CD4-positive, alpha-beta T cell treated with Interleukin-12 subunit alpha and Interleukin-12 subunit beta, for 1 hour (primary cell): ENCODE results near the gene FAM13A.
A peak's percentile ranks its signal among the peaks of the same experiment; 100 is the strongest.

Source experiments
- DNase-seq: peaks from one replicate; pipeline ENCODE4 v3.0.0-alpha.2; 2020

The FAM13A gene

DNA sequence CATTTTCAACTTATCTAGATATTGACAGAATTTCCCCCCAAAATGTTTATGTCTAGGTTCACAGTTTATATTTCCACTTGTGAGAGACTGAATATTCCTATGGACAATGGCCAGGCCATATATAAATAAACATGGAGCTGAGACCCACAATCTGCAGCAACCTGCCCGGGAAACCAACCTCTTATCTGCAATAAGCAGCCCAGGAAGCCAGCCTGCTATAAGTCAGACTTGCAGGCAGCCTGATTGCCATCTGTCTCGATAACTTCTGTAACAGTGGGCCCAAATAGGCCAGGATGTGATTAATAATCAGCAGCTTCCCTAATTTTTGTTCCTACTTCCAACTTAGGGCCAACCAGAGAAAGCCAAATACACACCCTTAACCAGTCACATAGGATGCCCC is 354.2 kb downstream of the FAM13A start:
- DNase-seq: no peak

DNA sequence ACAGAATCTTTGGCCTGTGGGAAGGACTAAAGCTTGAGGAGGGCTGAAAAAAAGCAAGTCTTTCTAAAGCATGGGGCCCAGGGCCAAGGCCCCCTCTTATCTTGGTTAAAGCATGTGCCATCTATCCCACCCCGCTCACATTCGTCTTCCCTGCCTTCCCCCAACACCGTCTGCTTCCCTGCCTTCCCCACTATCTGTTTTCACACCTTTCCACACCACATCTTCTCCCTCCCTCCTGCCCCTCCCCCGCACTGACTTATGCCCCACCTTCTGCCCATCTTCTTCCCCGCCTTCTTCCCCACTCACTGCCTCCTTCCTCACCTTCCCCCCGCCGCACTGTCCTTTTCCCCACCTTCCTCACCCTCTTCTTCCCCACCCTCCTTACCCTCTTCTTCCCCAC is 358.5 kb downstream of the FAM13A start:
- DNase-seq: no peak

DNA sequence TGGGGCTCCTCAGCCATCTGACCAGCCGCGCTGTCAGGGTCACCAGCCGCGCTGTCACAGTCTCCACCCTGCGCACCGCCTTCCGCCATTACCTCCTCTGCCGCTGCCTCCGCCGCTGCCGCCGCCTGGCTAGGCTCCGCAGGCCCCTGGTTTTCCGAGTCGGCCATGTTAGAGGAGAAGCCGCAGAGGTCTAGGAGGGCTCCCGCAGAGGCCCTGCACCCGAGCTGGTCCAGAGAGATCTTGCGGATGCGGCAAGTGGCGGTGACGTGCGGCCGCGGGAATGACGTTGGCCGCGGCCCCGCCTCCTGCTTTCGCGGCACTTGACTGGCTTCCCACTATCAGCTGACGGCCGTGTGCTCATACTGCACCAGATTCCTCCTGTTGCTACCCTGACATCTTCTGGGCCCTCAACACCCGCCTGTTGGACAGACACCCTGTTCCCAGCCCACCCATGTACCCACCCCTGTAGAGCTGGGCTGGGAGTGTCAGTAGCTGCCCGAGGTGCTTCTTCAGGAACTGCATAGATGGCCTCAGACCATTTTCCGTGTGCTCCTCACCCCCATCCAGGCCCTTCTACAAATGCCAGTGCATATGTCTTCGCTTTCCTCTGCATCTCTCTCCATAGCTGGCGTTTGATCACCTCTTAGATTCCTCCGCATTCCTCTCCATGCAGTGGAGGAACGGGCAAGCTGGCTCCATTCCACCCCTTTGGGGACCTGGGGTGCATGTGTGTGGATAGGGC is 359.2 kb downstream of the FAM13A start, which contains the start of gene NAP1L5:
Gene NAP1L5 (minus strand): TSS at position 242 of the 742 bp plus-strand sequence. CDS start 75 bp downstream, at position 167.
- DNase-seq: peak; percentile 79

DNA sequence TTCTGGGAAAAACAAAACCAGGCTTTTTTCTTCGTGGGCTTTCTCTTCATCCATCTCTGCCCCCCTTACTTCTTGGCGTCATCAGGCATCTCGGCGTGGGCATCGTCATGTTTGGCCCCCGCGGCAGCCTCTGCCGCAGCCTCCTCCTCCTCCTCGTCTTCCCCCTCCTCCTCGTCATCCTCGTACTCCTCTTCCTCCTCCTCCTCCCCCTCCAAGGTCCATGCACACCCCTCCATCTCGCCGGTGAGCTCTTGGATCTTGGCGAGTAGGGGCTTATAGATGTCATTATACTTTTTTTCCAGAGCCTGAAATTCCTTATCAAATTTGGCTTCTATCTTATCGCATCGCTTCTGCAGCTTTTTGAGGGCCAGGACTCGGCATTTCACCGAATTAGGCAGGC is 359.8 kb downstream of the FAM13A start:
- DNase-seq: peak; percentile 40

DNA sequence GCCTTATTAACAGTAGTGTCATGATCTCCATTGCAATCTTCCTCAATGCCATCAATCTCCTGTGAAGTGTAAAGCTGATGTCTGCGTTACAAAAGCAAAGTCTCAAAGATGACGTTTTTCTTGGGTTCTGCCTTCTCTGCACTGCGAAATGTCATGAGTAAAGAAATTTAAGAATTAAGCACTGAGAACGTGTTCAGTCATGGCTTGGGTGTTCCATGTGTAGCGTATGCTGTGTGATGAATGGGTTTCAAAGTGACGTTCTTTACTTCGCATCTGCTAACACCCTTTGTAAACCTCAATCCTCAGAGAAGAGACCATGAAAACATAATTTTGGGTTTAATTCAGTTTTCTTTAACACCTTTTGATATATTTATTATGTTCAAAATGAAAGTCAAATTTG is 360.4 kb downstream of the FAM13A start:
- no peak for DNase-seq

DNA sequence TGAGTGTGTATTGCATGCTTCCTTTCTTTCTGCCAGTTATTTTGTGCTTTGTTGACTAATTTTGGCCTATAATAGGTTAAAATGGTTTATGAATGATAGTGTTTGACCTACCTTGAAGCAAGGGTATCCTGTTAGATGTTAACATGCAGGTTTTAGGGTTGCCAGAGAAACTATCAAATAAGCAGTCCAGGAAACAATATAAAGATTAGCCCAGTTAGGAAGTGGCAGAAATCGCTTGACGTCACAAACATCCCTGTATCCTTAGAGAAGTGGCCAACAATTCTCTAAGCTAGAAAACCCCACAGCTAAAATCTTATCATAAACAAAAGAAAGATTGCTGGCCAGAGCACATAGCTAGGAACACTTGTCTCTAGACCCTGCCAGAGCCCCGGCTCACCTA is 363.2 kb downstream of the FAM13A start:
- DNase-seq: no peak

DNA sequence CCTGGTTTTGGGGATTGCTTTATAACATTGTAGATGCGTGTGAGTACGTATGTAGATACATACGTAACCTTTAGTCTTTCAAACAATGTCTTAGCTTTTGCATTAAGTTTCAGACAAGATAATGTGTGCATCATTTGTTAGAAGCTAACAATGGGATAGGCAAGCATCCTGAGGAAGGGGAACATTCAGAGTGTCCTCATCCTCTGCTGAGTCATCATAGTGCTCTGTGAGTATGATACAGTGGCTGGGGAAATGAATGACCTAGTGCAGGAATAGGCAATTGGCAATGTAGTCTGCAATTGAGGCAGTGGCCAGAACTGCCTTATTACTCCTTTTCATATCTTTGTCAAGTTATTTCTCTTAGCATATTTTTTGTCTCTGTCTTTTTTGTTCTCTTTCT is 366.6 kb downstream of the FAM13A start:
- DNase-seq: no peak

DNA sequence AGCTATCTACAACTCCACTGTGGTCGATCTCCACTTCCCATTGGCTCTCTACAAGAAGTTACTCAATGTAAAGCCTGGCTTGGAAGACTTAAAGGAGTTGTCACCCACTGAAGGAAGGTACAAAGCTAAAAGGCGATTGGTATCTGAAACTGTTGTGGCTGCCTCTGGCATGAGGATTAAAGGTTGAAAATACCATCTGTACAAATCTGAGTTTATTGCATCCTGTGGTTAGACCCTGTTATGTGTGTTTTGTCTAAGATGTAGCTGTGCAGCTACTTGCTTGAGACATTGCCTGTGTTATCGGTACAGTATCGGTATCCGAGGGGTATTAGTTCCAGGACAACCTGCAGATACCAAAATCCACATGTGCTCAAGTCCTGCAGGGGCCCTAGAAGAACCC is 375.8 kb downstream of the FAM13A start:
- no peak for DNase-seq
